ENCODE results near the gene FBXO44.
"Not testable (repeated sequence)": the region's sequence is repeated elsewhere in the genome, so short reads cannot be mapped to it uniquely, and the experiment has no call there.

FBXO44 gene

DNA sequence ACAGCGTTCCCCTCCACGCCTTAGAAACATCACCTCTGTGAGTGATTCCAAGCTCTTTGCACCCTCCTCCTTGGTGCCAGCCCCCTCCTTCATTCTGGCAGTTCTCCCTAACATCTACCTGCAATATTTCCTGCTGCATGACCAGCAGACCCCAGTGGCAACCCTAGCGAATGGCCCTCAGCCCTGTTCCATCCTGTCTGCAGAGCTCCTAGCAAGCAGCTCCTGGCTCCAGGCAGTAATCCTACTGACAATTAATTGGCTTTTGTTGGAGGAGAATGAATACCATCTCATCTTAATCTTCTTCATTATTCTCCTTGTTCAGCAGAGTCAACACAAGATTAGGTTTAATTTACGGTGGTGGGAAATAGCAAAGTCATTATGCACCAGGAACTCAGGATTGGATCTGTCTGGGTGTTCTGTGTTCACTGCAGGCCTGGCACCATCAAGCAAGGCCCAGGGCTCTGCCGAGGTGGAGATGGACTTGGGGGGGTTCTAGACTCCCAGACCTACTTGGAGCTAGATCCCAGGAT, 12.8 kb upstream of the FBXO44 start:
- Histone ChIP-seq H3K4me2 (ENCODE audit: low read length) (no peak overlapping the region), H3K4me1 (ENCODE audit: control insufficient read depth, low read length) (peaks cover 5% of the 10 kb centered on the region), H3K9me3 (ENCODE audit: control insufficient read depth, insufficient read depth, low read length) (no peaks in the 10 kb centered on the region), H3F3A (ENCODE audit: control insufficient read depth, insufficient read depth) (no peaks in the 10 kb centered on the region), H3K9me2 (replicated peaks; ENCODE audit: control insufficient read depth, low read length) (no peaks in the 10 kb centered on the region), H3K27me3 (ENCODE audit: control insufficient read depth, low read length) (peaks cover 4% of the 10 kb centered on the region; the same call in 1 of the 2 replicates), H4K20me1 (ENCODE audit: control insufficient read depth, insufficient read depth, low read depth, low read length) (no peaks in the 10 kb centered on the region), H3K4me3 (ENCODE audit: low read length) (no peak overlapping the region), H3K27ac (ENCODE audit: low read depth, low read length) (no peak overlapping the region), H3K79me2 (ENCODE audit: control insufficient read depth, low read length) (no peaks in the 10 kb centered on the region), H3K36me3 (ENCODE audit: control insufficient read depth, low read length) (no peaks in the 10 kb centered on the region)
- TF ChIP-seq, protein P1, sequence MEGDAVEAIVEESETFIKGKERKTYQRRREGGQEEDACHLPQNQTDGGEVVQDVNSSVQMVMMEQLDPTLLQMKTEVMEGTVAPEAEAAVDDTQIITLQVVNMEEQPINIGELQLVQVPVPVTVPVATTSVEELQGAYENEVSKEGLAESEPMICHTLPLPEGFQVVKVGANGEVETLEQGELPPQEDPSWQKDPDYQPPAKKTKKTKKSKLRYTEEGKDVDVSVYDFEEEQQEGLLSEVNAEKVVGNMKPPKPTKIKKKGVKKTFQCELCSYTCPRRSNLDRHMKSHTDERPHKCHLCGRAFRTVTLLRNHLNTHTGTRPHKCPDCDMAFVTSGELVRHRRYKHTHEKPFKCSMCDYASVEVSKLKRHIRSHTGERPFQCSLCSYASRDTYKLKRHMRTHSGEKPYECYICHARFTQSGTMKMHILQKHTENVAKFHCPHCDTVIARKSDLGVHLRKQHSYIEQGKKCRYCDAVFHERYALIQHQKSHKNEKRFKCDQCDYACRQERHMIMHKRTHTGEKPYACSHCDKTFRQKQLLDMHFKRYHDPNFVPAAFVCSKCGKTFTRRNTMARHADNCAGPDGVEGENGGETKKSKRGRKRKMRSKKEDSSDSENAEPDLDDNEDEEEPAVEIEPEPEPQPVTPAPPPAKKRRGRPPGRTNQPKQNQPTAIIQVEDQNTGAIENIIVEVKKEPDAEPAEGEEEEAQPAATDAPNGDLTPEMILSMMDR (IDR thresholded peaks at IDR 0.05; ENCODE audit: low read depth, low read length, poor library complexity, severe bottlenecking): no peak
- TF ChIP-seq EZH2phosphoT487 (IDR thresholded peaks at IDR 0.05; ENCODE audit: borderline replicate concordance, low read length): no peak

DNA sequence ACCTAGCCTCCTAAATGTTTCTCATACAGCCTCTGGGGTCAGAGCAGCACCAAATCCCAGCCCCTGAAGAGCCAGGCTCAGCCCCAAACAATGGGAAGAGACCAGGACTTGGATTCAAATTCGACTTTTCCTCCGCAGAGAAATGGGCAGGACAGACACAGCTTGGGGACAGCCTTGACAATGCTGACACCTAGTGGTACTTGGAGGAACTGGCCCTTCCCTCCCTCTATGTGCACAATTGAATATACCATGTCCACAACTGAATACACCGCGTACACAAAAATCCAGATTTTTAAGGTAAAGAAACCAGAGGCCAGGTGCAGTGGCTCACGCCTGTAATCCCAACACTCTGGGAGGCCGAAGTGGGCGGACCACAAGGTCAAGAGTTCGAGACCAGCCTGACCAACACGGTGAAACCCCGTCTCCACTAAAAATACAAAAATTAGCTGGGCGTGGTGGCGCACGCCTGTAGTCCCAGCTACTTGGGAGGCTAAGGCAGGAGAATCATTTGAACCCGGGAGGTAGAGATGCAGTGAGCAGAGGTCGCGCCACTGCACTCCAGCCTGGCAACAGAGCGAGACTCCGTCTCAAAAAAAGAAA, 12.2 kb upstream of the FBXO44 start:
- not testable (repeated sequence) for H3K9me2 ChIP-seq (replicated peaks; ENCODE audit: control insufficient read depth, low read length); H3K4me1 ChIP-seq (ENCODE audit: control insufficient read depth, low read length); H3K36me3 ChIP-seq (ENCODE audit: control insufficient read depth, low read length); H3K27ac ChIP-seq (ENCODE audit: low read depth, low read length); H3K4me3 ChIP-seq (ENCODE audit: low read length); H3K79me2 ChIP-seq (ENCODE audit: control insufficient read depth, low read length); H3K4me2 ChIP-seq (ENCODE audit: low read length); H3K27me3 ChIP-seq (ENCODE audit: control insufficient read depth, low read length); H3F3A ChIP-seq (ENCODE audit: control insufficient read depth, insufficient read depth); H4K20me1 ChIP-seq (ENCODE audit: control insufficient read depth, insufficient read depth, low read depth, low read length); H3K9me3 ChIP-seq (ENCODE audit: control insufficient read depth, insufficient read depth, low read length)
- TF ChIP-seq, protein P1 (IDR thresholded peaks at IDR 0.05; ENCODE audit: low read depth, low read length, poor library complexity, severe bottlenecking): peak; percentile 89

DNA sequence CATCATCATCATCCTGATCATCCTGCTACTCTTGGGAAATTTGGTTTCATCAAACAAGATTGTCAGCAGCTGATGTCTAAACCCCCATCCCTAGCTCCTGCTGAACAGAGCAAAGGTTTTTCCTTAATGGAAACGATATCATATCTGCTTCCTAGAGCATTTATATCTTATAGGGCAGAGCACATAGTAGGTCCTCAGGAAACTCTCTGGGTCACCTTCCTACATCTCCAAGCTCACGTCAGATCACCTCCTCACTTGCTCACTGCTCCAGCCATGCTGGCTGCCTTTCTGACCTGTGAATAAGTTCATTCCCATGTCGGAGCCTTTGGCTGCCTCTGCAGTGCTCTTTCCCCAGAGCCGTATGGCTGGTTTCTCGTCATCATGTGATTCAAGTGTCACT, 10.9 kb upstream of the FBXO44 start:
- Histone ChIP-seq H3K4me2 (ENCODE audit: low read length) (no peak overlapping the region), H3K4me1 (ENCODE audit: control insufficient read depth, low read length) (peaks cover 5% of the 10 kb centered on the region), H3K27me3 (ENCODE audit: control insufficient read depth, low read length) (no peaks in the 10 kb centered on the region; the same call in 1 of the 2 replicates), H3K79me2 (ENCODE audit: control insufficient read depth, low read length) (no peaks in the 10 kb centered on the region), H3K36me3 (ENCODE audit: control insufficient read depth, low read length) (no peaks in the 10 kb centered on the region), H3K4me3 (ENCODE audit: low read length) (no peak overlapping the region), H4K20me1 (ENCODE audit: control insufficient read depth, insufficient read depth, low read depth, low read length) (no peaks in the 10 kb centered on the region), H3K9me3 (ENCODE audit: control insufficient read depth, insufficient read depth, low read length) (no peaks in the 10 kb centered on the region), H3K27ac (ENCODE audit: low read depth, low read length) (no peak overlapping the region), H3F3A (ENCODE audit: control insufficient read depth, insufficient read depth) (no peaks in the 10 kb centered on the region), H3K9me2 (replicated peaks; ENCODE audit: control insufficient read depth, low read length) (no peaks in the 10 kb centered on the region)
- TF ChIP-seq, protein P1 (IDR thresholded peaks at IDR 0.05; ENCODE audit: low read depth, low read length, poor library complexity, severe bottlenecking): no peak
- no peak for TF ChIP-seq EZH2phosphoT487 (IDR thresholded peaks at IDR 0.05; ENCODE audit: borderline replicate concordance, low read length)

Measured in DOHH2 (cell line).